Naive thymus-derived CD4-positive, alpha-beta T cell (primary cell): Measurements from ENCODE around the gene LARGE1. TPM values are rescaled to one million over a fixed set of nuclear protein-coding genes. Genes with fewer than 3 reads are reported as not detected.

ENCODE experiments used
- ATAC-seq: fragments of 150-1000 bp; cut with Tn5 transposase; 2 replicates; pipeline ENCODE4 v1.10.0; 2021; ENCODE audit warnings: mild to moderate bottlenecking, moderate library complexity
- CTCF ChIA-PET: fragments of 350-600 bp; sonication (Branson Sonifier 250); formaldehyde crosslinking; loops from one replicate; lab custom pipeline; 2021; ENCODE audit warnings: antibody characterized with exemption; lab: Charles Lee
- POLR2A ChIA-PET: fragments of 350-600 bp; sonication (Branson Sonifier 250); formaldehyde crosslinking; loops from one replicate; lab custom pipeline; 2021; ENCODE audit warnings: antibody characterized with exemption, inconsistent platforms; lab: Charles Lee
- DNase-seq, 9 donors: peaks; one replicate each; pipeline versions ENCODE4 v3.0.0 to v3.0.0-alpha.2; 2020 to 2022; ENCODE audit warnings: mixed read lengths in 1 of 9
- H3K27ac ChIP-seq: one replicate; pipeline ENCODE4 v1.7.0; 2013; ENCODE audit warnings: mild to moderate bottlenecking, low read depth, low read length, moderate library complexity
- H3K27me3 ChIP-seq, 2 donors: one replicate each; pipeline ENCODE4 v1.7.0; 2013; ENCODE audit warnings: low read length in 2 of 2, mild to moderate bottlenecking in 2 of 2, moderate library complexity in 2 of 2; ENCODE audit not compliant: control insufficient read depth in 2 of 2, insufficient read depth in 2 of 2
- H3K36me3 ChIP-seq, 3 experiments: 1 replicate in 2 of 3; 2 replicates in 1 of 3; pipeline ENCODE4 v1.7.0; 2013; ENCODE audit warnings: low read length in 3 of 3, mild to moderate bottlenecking in 3 of 3, moderate library complexity in 1 of 3; ENCODE audit not compliant: insufficient read depth in 3 of 3, control insufficient read depth in 2 of 3
- H3K4me1 ChIP-seq, 2 donors: one replicate each; pipeline ENCODE4 v1.7.0; 2013; ENCODE audit warnings: low read length in 2 of 2, mild to moderate bottlenecking in 2 of 2, moderate library complexity in 1 of 2; ENCODE audit not compliant: control insufficient read depth in 2 of 2, insufficient read depth in 2 of 2
- H3K4me3 ChIP-seq: 2 replicates; pipeline ENCODE4 v1.7.0; 2013; ENCODE audit warnings: mild to moderate bottlenecking, low read length
- H3K9me3 ChIP-seq, 3 experiments: 1 replicate in 2 of 3; 2 replicates in 1 of 3; pipeline ENCODE4 v1.7.0; 2013; ENCODE audit warnings: low read length in 3 of 3; ENCODE audit not compliant: control insufficient read depth in 2 of 3
- H3K27ac Mint-ChIP-seq, 9 donors: one replicate each; pipeline ENCODE4 v1.8.0; 2020 to 2022; ENCODE audit warnings: mixed read lengths in 9 of 9, mild to moderate bottlenecking in 8 of 9, moderate library complexity in 5 of 9, inconsistent platforms in 2 of 9
- H3K27me3 Mint-ChIP-seq, 5 donors: one replicate each; pipeline ENCODE4 v1.8.0; 2021 to 2022; ENCODE audit warnings: mixed read lengths in 5 of 5, mild to moderate bottlenecking in 1 of 5
- H3K36me3 Mint-ChIP-seq, 5 donors: one replicate each; pipeline ENCODE4 v1.8.0; 2020 to 2022; ENCODE audit warnings: mixed read lengths in 5 of 5, mild to moderate bottlenecking in 3 of 5, inconsistent platforms in 1 of 5
- H3K4me1 Mint-ChIP-seq, 7 donors: one replicate each; pipeline ENCODE4 v1.8.0; 2020 to 2022; ENCODE audit warnings: mixed read lengths in 7 of 7, mild to moderate bottlenecking in 3 of 7, inconsistent platforms in 1 of 7
- H3K4me3 Mint-ChIP-seq, 10 donors: one replicate each; pipeline ENCODE4 v1.8.0; 2020 to 2022; ENCODE audit warnings: mild to moderate bottlenecking in 10 of 10, mixed read lengths in 10 of 10, moderate library complexity in 6 of 10, inconsistent platforms in 2 of 10
- H3K9me3 Mint-ChIP-seq, 11 donors: one replicate each; pipeline ENCODE4 v1.8.0; 2020 to 2022; ENCODE audit warnings: mixed read lengths in 11 of 11, mild to moderate bottlenecking in 4 of 11, inconsistent platforms in 1 of 11, moderate library complexity in 1 of 11
- intact Hi-C, 2 donors: fragments of 100-400 bp; cut with micrococcal nuclease; formaldehyde crosslinking; loops; one replicate each; pipeline ENCODE4 v1.15.1; 2023
- polyA plus RNA-seq, 2 donors: library from polyadenylated mRNA; unstranded; fragments of 300-500 nt; fragmentation: Illumina TruSeq; gene quantifications; one replicate each; pipeline ENCODE4 v1.2.3, GENCODE V29; 2021
- total RNA-seq, 6 experiments: library from RNA in 5 of 6; stranded (reverse) in 5 of 6; gene quantifications; 1 replicate in 5 of 6; 2 replicates in 1 of 6; pipeline ENCODE4 v1.2.3 and lab custom pipeline; 2021 to 2026

LARGE1 gene
- total and polyA plus RNA-seq, 7 experiments from 2014 or later: 2.3 to 4.8 (median 3.0) TPM; not detected in 3

GRCh38 chr22:33891992-33892391 lies 28.3 kb downstream of the LARGE1 start:
- Histone ChIP-seq H3K9me3 (no peaks in the 10 kb centered on the region), H3K36me3 (no peaks in the 10 kb centered on the region), H3K4me3 (no peak overlapping the region), H3K4me1 (no peaks in the 10 kb centered on the region), H3K27me3 (no peaks in the 10 kb centered on the region), H3K27ac (no peak overlapping the region)
- ChIA-PET POLR2A (no interaction called here), CTCF (no interaction called here)
- H3K4me3 Mint-ChIP-seq: no peak overlapping the region
- H3K36me3 Mint-ChIP-seq: peaks cover 0 to 4% (median 0%) of the 10 kb centered on the region in 5 donors
- H3K4me1 Mint-ChIP-seq: peaks cover 0 to 3% (median 0%) of the 10 kb centered on the region in 7 donors
- H3K27me3 Mint-ChIP-seq: peaks cover 0 to 5% (median 0%) of the 10 kb centered on the region in 5 donors
- no peak for DNase-seq
- no peak overlapping the region for H3K27ac Mint-ChIP-seq
- peaks cover 0 to 16% (median 1%) of the 10 kb centered on the region in 11 donors for H3K9me3 Mint-ChIP-seq
- ATAC-seq: no peak
- intact Hi-C loops: no loop called here

- POLR2A ChIA-PET: interaction anchor here (0.7 kb wide), 1 partner anchor 1011 kb away, joined by 3 read pairs; no protein-coding TSS in a partner anchor
- DNase-seq (no peak), ATAC-seq (no peak)
- Histone ChIP-seq H3K9me3 (no peaks in the 10 kb centered on the region), H3K36me3 (no peaks in the 10 kb centered on the region), H3K27me3 (no peaks in the 10 kb centered on the region), H3K4me3 (no peak overlapping the region), H3K27ac (no peak overlapping the region), H3K4me1 (no peaks in the 10 kb centered on the region)
- peaks cover 0 to 16% (median 1%) of the 10 kb centered on the region in 11 donors for H3K9me3 Mint-ChIP-seq
- CTCF ChIA-PET: no interaction called here
- no peak overlapping the region for H3K4me3 Mint-ChIP-seq
- peaks cover 0 to 5% (median 0%) of the 10 kb centered on the region in 5 donors for H3K27me3 Mint-ChIP-seq
- H3K4me1 Mint-ChIP-seq: peaks cover 0 to 3% (median 0%) of the 10 kb centered on the region in 7 donors
- peaks cover 0 to 4% (median 0%) of the 10 kb centered on the region in 5 donors for H3K36me3 Mint-ChIP-seq
- intact Hi-C loops: no loop called here
- no peak overlapping the region for H3K27ac Mint-ChIP-seq
Measured at GRCh38 chr22:33891455-33891854, 28.8 kb downstream of the LARGE1 start.

GRCh38 chr22:33889748-33890147 lies 30.5 kb downstream of the LARGE1 start:
- DNase-seq (no peak), ATAC-seq (no peak)
- Histone ChIP-seq H3K27me3 (no peaks in the 10 kb centered on the region), H3K36me3 (no peaks in the 10 kb centered on the region), H3K4me1 (no peaks in the 10 kb centered on the region), H3K9me3 (no peaks in the 10 kb centered on the region), H3K27ac (no peak overlapping the region), H3K4me3 (no peak overlapping the region)
- Mint-ChIP-seq H3K4me3 (no peak overlapping the region), H3K4me1 (peaks cover 0 to 3% (median 0%) of the 10 kb centered on the region in 7 donors), H3K27ac (no peak overlapping the region), H3K27me3 (peaks cover 0 to 5% (median 0%) of the 10 kb centered on the region in 5 donors), H3K9me3 (peaks cover 0 to 7% (median 0%) of the 10 kb centered on the region in 11 donors), H3K36me3 (peaks cover 0 to 4% (median 0%) of the 10 kb centered on the region in 5 donors)
- POLR2A ChIA-PET: no interaction called here
- CTCF ChIA-PET: no interaction called here
- intact Hi-C loops: no loop called here

GRCh38 chr22:33888821-33889220 lies 31.5 kb downstream of the LARGE1 start:
- DNase-seq (no peak), ATAC-seq (no peak)
- Histone ChIP-seq H3K4me1 (no peaks in the 10 kb centered on the region), H3K4me3 (no peak overlapping the region), H3K27me3 (no peaks in the 10 kb centered on the region), H3K9me3 (no peaks in the 10 kb centered on the region), H3K27ac (no peak overlapping the region), H3K36me3 (no peaks in the 10 kb centered on the region)
- Mint-ChIP-seq H3K4me1 (peaks cover 0 to 3% (median 0%) of the 10 kb centered on the region in 7 donors), H3K36me3 (peaks cover 0 to 4% (median 0%) of the 10 kb centered on the region in 5 donors), H3K4me3 (no peak overlapping the region), H3K27me3 (peaks cover 0 to 5% (median 1%) of the 10 kb centered on the region in 5 donors), H3K27ac (no peak overlapping the region), H3K9me3 (peaks cover 0 to 6% (median 0%) of the 10 kb centered on the region in 11 donors)
- CTCF ChIA-PET: no interaction called here
- POLR2A ChIA-PET: no interaction called here
- intact Hi-C loops: no loop called here

- Mint-ChIP-seq H3K27me3 (peaks cover 0 to 17% (median 5%) of the 10 kb centered on the region in 5 donors), H3K4me1 (peaks cover 0 to 3% (median 0%) of the 10 kb centered on the region in 7 donors), H3K9me3 (peaks cover 0 to 6% (median 0%) of the 10 kb centered on the region in 11 donors), H3K36me3 (peaks cover 0 to 4% (median 0%) of the 10 kb centered on the region in 5 donors), H3K27ac (no peak overlapping the region), H3K4me3 (no peak overlapping the region)
- H3K9me3 ChIP-seq: no peaks in the 10 kb centered on the region
- no peak for ATAC-seq
- ChIA-PET POLR2A (no interaction called here), CTCF (no interaction called here)
- H3K27me3 ChIP-seq: no peaks in the 10 kb centered on the region
- no peak overlapping the region for H3K4me3 ChIP-seq
- no peak overlapping the region for H3K27ac ChIP-seq
- intact Hi-C loops: no loop called here
- no peaks in the 10 kb centered on the region for H3K36me3 ChIP-seq
- DNase-seq: no peak
- no peaks in the 10 kb centered on the region for H3K4me1 ChIP-seq
Measured at GRCh38 chr22:33887173-33887572, 33.1 kb downstream of the LARGE1 start.

- no peak for ATAC-seq
Measured at GRCh38 chr22:33886696-33887095, 33.6 kb downstream of the LARGE1 start.

GRCh38 chr22:33884829-33885228 lies 35.4 kb downstream of the LARGE1 start:
- Histone ChIP-seq H3K27me3 (no peaks in the 10 kb centered on the region), H3K4me3 (no peak overlapping the region), H3K4me1 (no peaks in the 10 kb centered on the region), H3K9me3 (no peaks in the 10 kb centered on the region), H3K27ac (no peak overlapping the region), H3K36me3 (no peaks in the 10 kb centered on the region)
- ChIA-PET POLR2A (no interaction called here), CTCF (no interaction called here)
- intact Hi-C loops: no loop called here
- Mint-ChIP-seq H3K9me3 (peaks cover 0 to 4% (median 0%) of the 10 kb centered on the region in 11 donors), H3K27ac (no peak overlapping the region), H3K4me3 (no peak overlapping the region), H3K4me1 (peaks cover 0 to 3% (median 0%) of the 10 kb centered on the region in 7 donors), H3K36me3 (peaks cover 0 to 4% (median 0%) of the 10 kb centered on the region in 5 donors), H3K27me3 (peaks cover 0 to 23% (median 5%) of the 10 kb centered on the region in 5 donors)
- DNase-seq: no peak
- no peak for ATAC-seq

More at GRCh38 chr22:33886696-33887095, 33.6 kb downstream of the LARGE1 start:
- Mint-ChIP-seq H3K27me3 (peaks cover 0 to 17% (median 5%) of the 10 kb centered on the region in 5 donors), H3K36me3 (peaks cover 0 to 4% (median 0%) of the 10 kb centered on the region in 5 donors), H3K4me1 (peaks cover 0 to 3% (median 0%) of the 10 kb centered on the region in 7 donors), H3K4me3 (no peak overlapping the region), H3K9me3 (peaks cover 0 to 4% (median 0%) of the 10 kb centered on the region in 11 donors), H3K27ac (no peak overlapping the region)
- no peak for DNase-seq
- no peak overlapping the region for H3K27ac ChIP-seq
- no peaks in the 10 kb centered on the region for H3K36me3 ChIP-seq
- CTCF ChIA-PET: no interaction called here
- no peaks in the 10 kb centered on the region for H3K4me1 ChIP-seq
- H3K4me3 ChIP-seq: no peak overlapping the region
- POLR2A ChIA-PET: no interaction called here
- H3K27me3 ChIP-seq: no peaks in the 10 kb centered on the region
- intact Hi-C loops: no loop called here
- H3K9me3 ChIP-seq: no peaks in the 10 kb centered on the region
